HL-60 (cell line): ENCODE results near the gene PPP2CA.

ENCODE experiments used
- DNase-seq, 2 experiments: peaks; one replicate each; pipeline ENCODE4 v3.0.0-alpha.2; 2010 to 2020; ENCODE audit warnings: low read depth in 1 of 2, low spot score in 1 of 2
- H3K27ac ChIP-seq: fragments of 250-450 bp; sonication (Bioruptor Pico); replicated peaks from 2 replicates; pipeline ENCODE4 v1.5.1; 2020; ENCODE audit warnings: mild to moderate bottlenecking, moderate library complexity
- H3K27me3 ChIP-seq: fragments of 250-450 bp; sonication (Bioruptor Pico); 2 replicates; pipeline ENCODE4 v1.5.1; 2021; ENCODE audit warnings: mild to moderate bottlenecking, moderate library complexity; ENCODE audit not compliant: insufficient read depth, poor library complexity, severe bottlenecking
- H3K4me3 ChIP-seq: replicated peaks from 2 replicates; pipeline ENCODE4 v1.5.1; 2011; ENCODE audit warnings: mild to moderate bottlenecking, control low read depth, low read length; ENCODE audit not compliant: insufficient read depth
- GABPA ChIP-seq: IDR thresholded peaks from 2 replicates; pipeline ENCODE4 v1.6.1; 2012; ENCODE audit warnings: low read depth
- POLR2AphosphoS5 ChIP-seq: IDR thresholded peaks from 2 replicates; pipeline ENCODE4 v1.6.1; 2012; ENCODE audit warnings: low read depth
- SPI1 ChIP-seq: IDR thresholded peaks from 2 replicates; pipeline ENCODE4 v1.6.1; 2012; ENCODE audit warnings: low read depth, mild to moderate bottlenecking, borderline replicate concordance
- TF ChIP-seq, protein P1 (sequence below): IDR thresholded peaks from one replicate; pipeline ENCODE4 v1.5.1; 2011; ENCODE audit warnings: low read length, control low read depth, inconsistent platforms; ENCODE audit not compliant: insufficient read depth
- TF ChIP-seq, protein P2 (sequence below): IDR thresholded peaks from 2 replicates; pipeline ENCODE4 v1.6.1; 2012; ENCODE audit warnings: low read depth; ENCODE audit not compliant: insufficient replicate concordance

The PPP2CA gene

GRCh38 chr5:134242146-134242545, 16.3 kb upstream of the PPP2CA start:
- no peak overlapping the region for H3K4me3 ChIP-seq
- H3K27me3 ChIP-seq, result no peaks in the 10 kb centered on the region
- DNase-seq, result no peak
- H3K27ac ChIP-seq, result no peak overlapping the region
- TF ChIP-seq POLR2AphosphoS5 (no peak), GABPA (no peak)
- TF ChIP-seq, protein P1, sequence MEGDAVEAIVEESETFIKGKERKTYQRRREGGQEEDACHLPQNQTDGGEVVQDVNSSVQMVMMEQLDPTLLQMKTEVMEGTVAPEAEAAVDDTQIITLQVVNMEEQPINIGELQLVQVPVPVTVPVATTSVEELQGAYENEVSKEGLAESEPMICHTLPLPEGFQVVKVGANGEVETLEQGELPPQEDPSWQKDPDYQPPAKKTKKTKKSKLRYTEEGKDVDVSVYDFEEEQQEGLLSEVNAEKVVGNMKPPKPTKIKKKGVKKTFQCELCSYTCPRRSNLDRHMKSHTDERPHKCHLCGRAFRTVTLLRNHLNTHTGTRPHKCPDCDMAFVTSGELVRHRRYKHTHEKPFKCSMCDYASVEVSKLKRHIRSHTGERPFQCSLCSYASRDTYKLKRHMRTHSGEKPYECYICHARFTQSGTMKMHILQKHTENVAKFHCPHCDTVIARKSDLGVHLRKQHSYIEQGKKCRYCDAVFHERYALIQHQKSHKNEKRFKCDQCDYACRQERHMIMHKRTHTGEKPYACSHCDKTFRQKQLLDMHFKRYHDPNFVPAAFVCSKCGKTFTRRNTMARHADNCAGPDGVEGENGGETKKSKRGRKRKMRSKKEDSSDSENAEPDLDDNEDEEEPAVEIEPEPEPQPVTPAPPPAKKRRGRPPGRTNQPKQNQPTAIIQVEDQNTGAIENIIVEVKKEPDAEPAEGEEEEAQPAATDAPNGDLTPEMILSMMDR, result no peak
- TF ChIP-seq, protein P2, sequence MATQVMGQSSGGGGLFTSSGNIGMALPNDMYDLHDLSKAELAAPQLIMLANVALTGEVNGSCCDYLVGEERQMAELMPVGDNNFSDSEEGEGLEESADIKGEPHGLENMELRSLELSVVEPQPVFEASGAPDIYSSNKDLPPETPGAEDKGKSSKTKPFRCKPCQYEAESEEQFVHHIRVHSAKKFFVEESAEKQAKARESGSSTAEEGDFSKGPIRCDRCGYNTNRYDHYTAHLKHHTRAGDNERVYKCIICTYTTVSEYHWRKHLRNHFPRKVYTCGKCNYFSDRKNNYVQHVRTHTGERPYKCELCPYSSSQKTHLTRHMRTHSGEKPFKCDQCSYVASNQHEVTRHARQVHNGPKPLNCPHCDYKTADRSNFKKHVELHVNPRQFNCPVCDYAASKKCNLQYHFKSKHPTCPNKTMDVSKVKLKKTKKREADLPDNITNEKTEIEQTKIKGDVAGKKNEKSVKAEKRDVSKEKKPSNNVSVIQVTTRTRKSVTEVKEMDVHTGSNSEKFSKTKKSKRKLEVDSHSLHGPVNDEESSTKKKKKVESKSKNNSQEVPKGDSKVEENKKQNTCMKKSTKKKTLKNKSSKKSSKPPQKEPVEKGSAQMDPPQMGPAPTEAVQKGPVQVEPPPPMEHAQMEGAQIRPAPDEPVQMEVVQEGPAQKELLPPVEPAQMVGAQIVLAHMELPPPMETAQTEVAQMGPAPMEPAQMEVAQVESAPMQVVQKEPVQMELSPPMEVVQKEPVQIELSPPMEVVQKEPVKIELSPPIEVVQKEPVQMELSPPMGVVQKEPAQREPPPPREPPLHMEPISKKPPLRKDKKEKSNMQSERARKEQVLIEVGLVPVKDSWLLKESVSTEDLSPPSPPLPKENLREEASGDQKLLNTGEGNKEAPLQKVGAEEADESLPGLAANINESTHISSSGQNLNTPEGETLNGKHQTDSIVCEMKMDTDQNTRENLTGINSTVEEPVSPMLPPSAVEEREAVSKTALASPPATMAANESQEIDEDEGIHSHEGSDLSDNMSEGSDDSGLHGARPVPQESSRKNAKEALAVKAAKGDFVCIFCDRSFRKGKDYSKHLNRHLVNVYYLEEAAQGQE, result no peak

DNA sequence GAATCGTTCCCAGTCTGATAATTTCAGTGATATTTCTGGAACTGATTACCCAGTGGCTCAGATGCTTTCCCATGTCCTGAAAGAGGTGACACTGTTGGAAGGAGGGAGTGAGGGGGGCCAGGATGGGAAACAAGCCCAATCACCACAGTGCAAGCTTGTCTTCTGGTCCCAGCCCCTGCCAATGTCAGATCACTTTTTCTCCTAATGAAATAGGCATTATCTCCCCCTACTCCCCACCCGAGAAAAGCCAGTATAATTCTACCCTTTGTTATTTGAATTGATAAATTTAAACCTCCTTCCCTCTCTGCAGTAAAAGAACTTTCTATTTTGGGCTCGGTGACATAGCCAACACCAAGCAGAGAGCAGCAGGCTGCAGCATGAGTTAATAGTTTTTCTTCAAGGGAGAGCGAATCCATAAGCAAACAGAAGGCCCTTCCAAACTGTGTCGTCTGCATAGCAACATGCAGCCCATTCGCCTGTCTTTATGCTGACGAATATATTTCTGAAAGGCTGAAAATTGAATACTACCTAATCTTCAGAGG, 14.6 kb upstream of the PPP2CA start:
- TF ChIP-seq SPI1 (no peak), GABPA (no peak), POLR2AphosphoS5 (no peak)
- TF ChIP-seq, protein P1, result no peak
- TF ChIP-seq, protein P2, result no peak
- DNase-seq, result no peak
- H3K27ac ChIP-seq, result no peak overlapping the region
- H3K27me3 ChIP-seq, result no peaks in the 10 kb centered on the region
- H3K4me3 ChIP-seq, result no peak overlapping the region

DNA sequence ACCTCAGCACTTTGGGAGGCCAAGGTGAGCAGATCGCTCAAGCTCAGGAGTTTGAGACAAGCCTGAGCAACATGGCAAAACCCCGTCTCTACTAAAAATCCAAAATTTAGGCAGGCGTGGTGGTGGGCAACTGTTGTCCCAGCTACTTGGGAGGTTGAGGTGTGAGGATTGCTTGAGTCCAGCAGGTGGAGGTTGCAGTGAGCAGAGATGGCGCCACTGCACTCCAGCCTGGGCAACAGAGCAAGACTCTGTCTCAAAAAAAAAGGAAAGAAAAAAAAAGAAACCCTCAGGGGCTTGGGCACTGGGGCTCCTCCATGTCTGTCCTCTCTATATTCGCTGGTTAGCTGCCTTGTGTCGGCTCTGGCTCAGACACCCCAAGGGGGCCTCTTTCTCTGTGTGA, 10.9 kb upstream of the PPP2CA start:
- H3K4me3 ChIP-seq, result no peak overlapping the region

More for the DNA sequence above, 10.9 kb upstream of the PPP2CA start:
- no peak for DNase-seq
- H3K27ac ChIP-seq, result no peak overlapping the region
- TF ChIP-seq POLR2AphosphoS5, result no peak
- TF ChIP-seq, protein P2, result no peak
- TF ChIP-seq SPI1, result no peak
- no peaks in the 10 kb centered on the region for H3K27me3 ChIP-seq
